ENCODE results near the gene RAB31. TPM values are rescaled to one million over a fixed set of nuclear protein-coding genes. Genes with fewer than 3 reads are reported as not detected.

RAB31 gene
- total RNA-seq, 1 experiment from 2014 or later = 6.1 TPM

GRCh38 chr18:9810994-9811705 lies 103.0 kb downstream of the RAB31 start:
- no peak overlapping the region for H3K27ac ChIP-seq (ENCODE audit: low read depth, low read length, poor library complexity, severe bottlenecking)
- ChIA-PET POLR2A (ENCODE audit: low non-redundant PET) (no interaction called here), CTCF (no interaction called here)
- TF ChIP-seq EZH2 (IDR thresholded peaks at IDR 0.05; ENCODE audit: borderline replicate concordance, low read depth, low read length, poor library complexity, severe bottlenecking) (no peak), CTCF (conservative IDR thresholded peaks at IDR 0.05; ENCODE audit: low read depth, low read length) (peak; percentile 32)
- intact Hi-C loops (cut with micrococcal nuclease; ENCODE audit: unreplicated experiment) = no loop called here
- H3K4me3 ChIP-seq (ENCODE audit: low read depth, low read length, poor library complexity, severe bottlenecking) = no peak overlapping the region
- H3K9me3 ChIP-seq (ENCODE audit: low read depth, low read length, poor library complexity, severe bottlenecking) = no peaks in the 10 kb centered on the region
- no peaks in the 10 kb centered on the region for H3K36me3 ChIP-seq (ENCODE audit: insufficient read depth, low read length, poor library complexity, severe bottlenecking)
- no TSS peak for BruUV-seq (replicated peaks)
- H3K27me3 ChIP-seq (replicated peaks; ENCODE audit: insufficient read depth, low read depth, low read length, poor library complexity) = no peaks in the 10 kb centered on the region
- DNase-seq (ENCODE audit: low spot score) = peak; percentile 25
- H3K4me1 ChIP-seq (ENCODE audit: insufficient read depth, low read length, poor library complexity, severe bottlenecking) = peaks cover 41% of the 10 kb centered on the region

GRCh38 chr18:9811978-9812377 lies 103.9 kb downstream of the RAB31 start:
- intact Hi-C loops (cut with micrococcal nuclease; ENCODE audit: unreplicated experiment) = no loop called here
- no peaks in the 10 kb centered on the region for H3K27me3 ChIP-seq (replicated peaks; ENCODE audit: insufficient read depth, low read depth, low read length, poor library complexity)
- no TSS peak for BruUV-seq (replicated peaks)

GRCh38 chr18:9814431-9814830 lies 106.3 kb downstream of the RAB31 start:
- no peak overlapping the region for H3K27ac ChIP-seq (ENCODE audit: low read depth, low read length, poor library complexity, severe bottlenecking)
- H3K4me3 ChIP-seq (ENCODE audit: low read depth, low read length, poor library complexity, severe bottlenecking) = no peak overlapping the region
- TF ChIP-seq EZH2 (IDR thresholded peaks at IDR 0.05; ENCODE audit: borderline replicate concordance, low read depth, low read length, poor library complexity, severe bottlenecking) = no peak
- no peak for TF ChIP-seq CTCF (conservative IDR thresholded peaks at IDR 0.05; ENCODE audit: low read depth, low read length)
- H3K36me3 ChIP-seq (ENCODE audit: insufficient read depth, low read length, poor library complexity, severe bottlenecking) = no peaks in the 10 kb centered on the region
- no peaks in the 10 kb centered on the region for H3K27me3 ChIP-seq (replicated peaks; ENCODE audit: insufficient read depth, low read depth, low read length, poor library complexity)
- no peaks in the 10 kb centered on the region for H3K9me3 ChIP-seq (ENCODE audit: low read depth, low read length, poor library complexity, severe bottlenecking)
- POLR2A ChIA-PET (ENCODE audit: low non-redundant PET) = no interaction called here
- no peak for DNase-seq (ENCODE audit: low spot score)
- intact Hi-C loops (cut with micrococcal nuclease; ENCODE audit: unreplicated experiment) = no loop called here
- CTCF ChIA-PET = no interaction called here
- no TSS peak for BruUV-seq (replicated peaks)
- H3K4me1 ChIP-seq (ENCODE audit: insufficient read depth, low read length, poor library complexity, severe bottlenecking) = peaks cover 24% of the 10 kb centered on the region

More at GRCh38 chr18:9811978-9812377, 103.9 kb downstream of the RAB31 start:
- no peaks in the 10 kb centered on the region for H3K36me3 ChIP-seq (ENCODE audit: insufficient read depth, low read length, poor library complexity, severe bottlenecking)
- DNase-seq (ENCODE audit: low spot score) = no peak
- no peaks in the 10 kb centered on the region for H3K9me3 ChIP-seq (ENCODE audit: low read depth, low read length, poor library complexity, severe bottlenecking)
- CTCF ChIA-PET = no interaction called here
- H3K27ac ChIP-seq (ENCODE audit: low read depth, low read length, poor library complexity, severe bottlenecking) = no peak overlapping the region
- peaks cover 41% of the 10 kb centered on the region for H3K4me1 ChIP-seq (ENCODE audit: insufficient read depth, low read length, poor library complexity, severe bottlenecking)
- POLR2A ChIA-PET (ENCODE audit: low non-redundant PET) = no interaction called here
- no peak overlapping the region for H3K4me3 ChIP-seq (ENCODE audit: low read depth, low read length, poor library complexity, severe bottlenecking)
- TF ChIP-seq EZH2 (IDR thresholded peaks at IDR 0.05; ENCODE audit: borderline replicate concordance, low read depth, low read length, poor library complexity, severe bottlenecking) = no peak
- TF ChIP-seq CTCF (conservative IDR thresholded peaks at IDR 0.05; ENCODE audit: low read depth, low read length) = no peak
